C1 segment of cervical spinal cord (tissue), 14 donors: ENCODE measurements around the gene NCF4.
A peak's percentile ranks its signal among the peaks of the same experiment; 100 is the strongest.

Experiments
- DNase-seq, 14 donors: peaks; one replicate each; lab custom pipeline; 2025; lab: John Stamatoyannopoulos, UW

NCF4 gene

DNA sequence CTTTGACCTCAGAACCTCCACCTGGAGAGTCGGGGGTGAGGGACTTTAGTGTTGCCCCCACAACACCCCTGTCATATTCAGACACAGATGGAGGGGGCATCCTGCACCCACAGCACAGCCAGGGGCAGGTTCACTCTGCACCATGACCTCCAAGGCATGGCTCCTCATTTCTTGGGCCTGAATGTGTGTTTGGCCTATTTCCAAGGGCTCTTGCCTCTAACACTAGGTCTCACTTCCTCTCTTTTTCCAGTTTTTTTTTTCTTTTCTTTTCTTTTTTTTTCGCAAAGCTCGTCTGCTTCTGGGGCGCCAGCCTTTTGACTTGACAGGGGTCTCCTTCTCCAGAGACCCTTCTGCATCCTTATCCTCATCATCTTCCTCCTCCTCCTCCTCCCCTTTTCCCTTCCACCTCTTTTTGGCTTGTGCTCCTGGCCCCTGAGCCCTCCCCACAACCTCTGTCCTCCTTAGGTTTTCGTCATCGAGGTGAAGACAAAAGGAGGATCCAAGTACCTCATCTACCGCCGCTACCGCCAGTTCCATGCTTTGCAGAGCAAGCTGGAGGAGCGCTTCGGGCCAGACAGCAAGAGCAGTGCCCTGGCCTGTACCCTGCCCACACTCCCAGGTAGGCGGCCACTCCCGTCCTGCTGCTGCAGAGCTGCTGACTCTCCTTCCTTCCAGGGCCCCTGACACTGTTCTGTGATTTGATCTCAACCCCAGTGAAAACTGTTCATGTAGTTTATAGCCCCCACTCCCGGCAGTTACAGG, 3.8 kb downstream of the NCF4 start:
- DNase-seq, result no peak

DNA sequence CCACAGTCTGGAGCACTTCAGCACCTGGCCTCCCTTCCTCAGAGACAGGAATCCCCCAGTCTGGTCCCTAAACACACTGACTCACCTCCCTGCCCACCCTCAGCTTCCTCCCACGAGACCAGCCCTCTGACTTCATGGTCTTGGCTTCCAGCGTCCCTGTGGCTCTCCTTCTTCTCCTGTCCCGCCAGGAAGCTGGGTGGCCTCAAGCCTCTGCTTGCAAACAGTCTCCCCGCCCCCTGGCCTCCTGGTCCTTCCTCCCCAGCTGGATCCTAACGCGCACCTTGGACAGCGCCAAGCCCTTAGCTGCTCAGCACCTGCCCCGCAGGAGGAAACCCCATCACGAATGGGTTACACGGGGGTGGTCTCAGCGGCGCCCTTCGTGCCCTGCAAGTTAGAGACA, 4.5 kb downstream of the NCF4 start:
- no peak for DNase-seq

- DNase-seq, result no peak
Measured at GRCh38 chr22:36867695-36868094, 6.9 kb downstream of the NCF4 start.

DNA sequence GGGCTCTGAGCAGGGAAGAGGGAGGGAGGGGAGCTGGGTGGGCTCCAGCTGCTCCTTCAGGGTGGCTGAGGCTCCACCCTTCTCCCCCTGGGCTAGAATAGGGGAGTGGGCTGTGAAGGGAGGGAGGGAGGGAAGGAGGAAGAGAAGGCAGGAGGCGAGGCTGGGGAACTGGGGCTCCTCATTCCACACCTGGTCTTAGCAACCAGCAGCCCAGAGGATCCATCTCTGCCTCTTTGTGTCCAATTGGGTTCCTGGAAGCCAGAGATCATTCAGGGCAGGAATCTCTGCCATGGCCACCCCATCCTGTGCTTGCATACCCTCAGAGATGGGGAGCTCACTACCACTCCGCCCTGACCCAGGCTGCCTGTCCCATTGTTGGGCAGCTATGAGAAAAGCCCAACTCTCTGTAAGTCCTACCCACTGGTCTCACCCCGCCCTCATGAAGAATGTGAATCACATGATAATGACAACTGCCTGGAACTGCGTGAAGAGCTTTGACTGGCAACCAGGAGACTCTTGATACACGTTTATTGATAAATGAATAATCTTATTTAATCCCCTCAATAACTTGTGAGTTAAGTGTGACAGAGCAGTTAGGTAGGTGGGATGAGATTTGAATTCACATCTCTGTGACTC, 7.9 kb downstream of the NCF4 start:
- DNase-seq, result no peak

- DNase-seq, result no peak
Measured at GRCh38 chr22:36870250-36870649, 9.4 kb downstream of the NCF4 start.

- no peak for DNase-seq
Measured at GRCh38 chr22:36871669-36872081, 10.9 kb downstream of the NCF4 start.

- DNase-seq, result no peak
Measured at GRCh38 chr22:36872084-36872483, 11.3 kb downstream of the NCF4 start.

GRCh38 chr22:36872866-36873498, 12.2 kb downstream of the NCF4 start:
- no peak for DNase-seq

DNA sequence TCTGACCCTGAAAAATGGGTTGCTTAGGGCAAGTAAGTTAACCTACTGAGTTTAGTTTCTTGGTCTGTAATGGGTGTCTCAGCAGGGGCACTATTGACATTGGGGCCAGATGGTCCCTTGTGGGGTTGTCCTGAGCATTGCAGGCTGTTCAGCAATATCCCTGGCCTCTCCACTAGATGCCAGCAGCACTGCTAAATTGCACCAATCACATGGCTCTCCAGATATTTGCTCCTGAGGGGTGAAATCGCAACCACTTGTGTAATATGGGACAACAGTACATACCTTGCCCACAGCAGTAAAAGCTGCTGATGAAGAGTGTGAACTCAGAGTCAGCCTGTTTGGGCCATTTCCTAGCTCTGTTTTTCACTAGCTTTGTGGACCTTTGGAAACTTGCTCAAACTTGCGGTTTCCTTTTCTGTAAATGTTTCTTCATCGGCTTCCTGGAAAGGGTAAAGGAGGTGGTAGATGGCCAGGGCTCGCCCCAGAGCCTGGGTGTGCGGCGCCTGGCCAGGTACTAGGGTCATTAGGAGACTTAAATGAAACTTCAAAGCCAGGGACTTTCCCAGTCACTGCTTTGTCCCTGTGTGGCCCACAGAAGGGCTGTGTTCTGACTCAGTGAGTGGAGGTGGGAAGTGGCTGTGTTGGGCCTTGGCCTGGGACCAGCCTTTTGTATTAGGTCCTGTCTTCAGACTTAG, 13.0 kb downstream of the NCF4 start:
- peak in 4 of 14 donors; percentile 8 to 23 (median 16) for DNase-seq

GRCh38 chr22:36874309-36874696, 13.5 kb downstream of the NCF4 start:
- no peak for DNase-seq

DNA sequence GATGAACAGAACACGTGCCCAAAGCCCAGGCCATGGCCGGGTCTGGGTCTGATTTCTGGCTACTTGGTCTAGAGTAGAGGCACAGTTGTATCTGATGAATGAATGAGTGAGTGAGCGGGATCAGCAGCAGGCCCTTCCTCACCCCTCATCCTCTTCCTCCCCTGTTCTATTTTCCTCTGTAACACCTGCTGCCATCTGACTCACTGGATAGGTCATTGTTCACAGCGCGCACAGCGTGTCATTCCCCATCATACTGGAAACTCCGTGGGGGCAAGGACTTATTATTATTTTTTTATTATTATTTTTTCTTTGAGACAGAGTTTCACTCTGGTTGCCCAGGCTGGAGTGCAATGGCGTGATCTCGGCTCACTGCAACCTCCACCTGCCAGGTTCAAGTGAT, 13.9 kb downstream of the NCF4 start:
- DNase-seq, result no peak

- no peak for DNase-seq
Measured at GRCh38 chr22:36875741-36876140, 14.9 kb downstream of the NCF4 start.

- no peak for DNase-seq
Measured at GRCh38 chr22:36879775-36880174, 19.0 kb downstream of the NCF4 start.

GRCh38 chr22:36881504-36882245, 20.9 kb downstream of the NCF4 start:
- DNase-seq, result no peak

DNA sequence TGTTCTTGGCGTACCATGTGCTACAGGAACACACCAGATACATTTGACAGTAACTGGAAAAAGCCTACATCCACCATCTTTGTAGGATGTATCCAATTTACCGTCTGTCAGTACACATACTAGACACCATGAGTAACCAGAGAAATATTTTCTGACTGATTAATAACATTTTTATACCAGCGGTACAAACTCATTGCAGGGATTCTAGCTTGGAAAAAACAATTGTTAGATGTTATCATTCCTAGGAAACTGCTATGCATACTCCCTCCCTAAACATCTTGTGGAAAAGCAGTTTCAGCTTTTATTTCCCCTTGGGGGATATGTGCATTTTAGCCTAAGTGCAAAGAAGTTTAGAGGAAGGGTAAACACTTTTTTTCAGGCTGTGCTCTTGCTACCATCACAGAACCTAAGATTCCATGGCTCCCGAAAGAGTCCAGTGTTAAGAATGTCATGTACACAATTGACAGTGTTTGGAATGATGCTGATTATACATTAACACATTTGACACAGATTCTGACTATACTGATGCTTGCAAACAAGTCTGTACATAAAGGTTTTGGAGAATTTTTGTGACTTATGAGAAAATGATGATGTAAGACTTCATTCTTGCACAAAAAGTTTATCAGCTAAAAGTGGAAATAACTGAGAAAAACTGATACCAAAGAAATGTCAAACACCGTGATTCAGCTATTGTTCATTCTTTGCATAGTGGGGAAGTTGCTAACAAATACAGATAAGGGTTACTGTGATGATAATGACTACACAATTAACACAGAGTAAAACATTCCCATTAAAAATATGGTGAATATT, 23.7 kb downstream of the NCF4 start:
- DNase-seq, result no peak

- DNase-seq, result no peak
Measured at GRCh38 chr22:36885474-36885873, 24.7 kb downstream of the NCF4 start.

- no peak for DNase-seq
Measured at GRCh38 chr22:36886016-36886415, 25.2 kb downstream of the NCF4 start.

DNA sequence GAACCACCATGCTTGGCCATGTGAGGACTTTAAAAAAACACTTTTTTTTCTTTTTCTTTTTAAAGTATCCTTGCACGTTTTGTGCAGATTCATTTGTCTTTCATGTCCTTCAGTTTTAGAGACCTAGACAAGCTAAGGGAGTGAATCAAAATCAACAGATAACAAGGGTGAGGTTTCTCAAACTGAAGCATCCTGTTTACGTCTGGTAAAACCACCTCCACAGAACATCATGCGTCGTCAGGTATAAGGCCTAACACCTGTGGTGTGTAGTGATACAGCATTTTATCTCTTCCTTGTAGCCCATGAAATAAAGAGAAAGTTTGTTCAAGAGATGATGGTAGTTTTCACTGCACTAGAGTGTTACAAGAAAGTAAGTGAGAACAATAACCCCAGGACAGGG, 26.4 kb downstream of the NCF4 start:
- no peak for DNase-seq

GRCh38 chr22:36891646-36892045, 30.8 kb downstream of the NCF4 start:
- DNase-seq, result no peak

GRCh38 chr22:36892292-36892691, 31.5 kb downstream of the NCF4 start:
- no peak for DNase-seq

- DNase-seq, result no peak
Measured at GRCh38 chr22:36893262-36893661, 32.5 kb downstream of the NCF4 start.
